Psoas muscle (tissue), 8 donors: ENCODE results near the gene ZNF70. TPM values are rescaled to one million over a fixed set of nuclear protein-coding genes. Genes with fewer than 3 reads are reported as not detected.

Experiments used
- ATAC-seq, 4 donors: fragments of 200-7000 bp; cut with Tn5 transposase; one replicate each; pipeline ENCODE4 v1.9.1; 2020; ENCODE audit warnings: moderate library complexity in 3 of 4, mild to moderate bottlenecking in 2 of 4
- DNase-seq, 2 donors: peaks; one replicate each; pipeline ENCODE4 v3.0.0-alpha.2; 2020
- H3K27ac ChIP-seq: fragments of 200-600 bp; one replicate; pipeline ENCODE4 v1.8.0; 2022
- H3K27me3 ChIP-seq, 3 donors: fragments of 200-600 bp in 1 of 3; one replicate each; pipeline versions ENCODE4 v1.6.1 to v1.8.0; 2013 to 2022; ENCODE audit warnings: low read length in 2 of 3, mild to moderate bottlenecking in 2 of 3, moderate library complexity in 1 of 3; ENCODE audit not compliant: insufficient read depth in 3 of 3
- H3K36me3 ChIP-seq, 2 donors: fragments of 200-600 bp in 1 of 2; one replicate each; pipeline versions ENCODE4 v1.6.1 to v1.8.0; 2013 to 2022; ENCODE audit warnings: low read depth in 1 of 2, mild to moderate bottlenecking in 1 of 2, moderate library complexity in 1 of 2; ENCODE audit not compliant: insufficient read depth in 1 of 2
- H3K4me1 ChIP-seq: fragments of 200-600 bp; one replicate; pipeline ENCODE4 v1.8.0; 2022
- H3K4me3 ChIP-seq: fragments of 200-600 bp; one replicate; pipeline ENCODE4 v1.8.0; 2022; ENCODE audit warnings: mild to moderate bottlenecking
- H3K9me3 ChIP-seq: fragments of 200-600 bp; one replicate; pipeline ENCODE4 v1.8.0; 2022
- CTCF ChIP-seq: fragments of 200-600 bp; IDR thresholded peaks from one replicate; pipeline ENCODE4 v1.8.0; 2022; ENCODE audit warnings: antibody characterized with exemption
- WGBS, 3 donors: extraction: QIAGEN DNeasy Blood & Tissue Kit; methylation state at CpG; one replicate each; pipeline versions ENCODE4 v1.1.6 to v1.1.7; 2013; 5-methylcytosine and 5-hydroxymethylcytosine counted together
- intact Hi-C, 2 donors: fragments of 100-400 bp; cut with DNase I; formaldehyde crosslinking; loops; one replicate each; pipeline versions ENCODE4 v1.11.0 to v1.14.2; 2022
- polyA plus RNA-seq, 3 donors: library from polyadenylated mRNA; stranded (reverse); fragments of 200-250 nt; gene quantifications; one replicate each; pipeline ENCODE4 v1.2.3, GENCODE V29; 2013
- total RNA-seq, 4 donors: library from RNA; stranded (reverse); fragmentation: NEBNext Ultra II Directional in 2 of 4; extraction: Animal tissue kit (Norgen Biotek cat#: 25700) in 2 of 4; gene quantifications; one replicate each; pipeline versions ENCODE4 v1.2.1 to v1.2.4, GENCODE V29; 2021 to 2023
- donor health status: healthy with polysubstance abuse.
- donor health status: DM: no; HTN: no; CAD: no; lungs with moderate emphysema.
- donor health status: Bipolar disorder and iron deficiency.
- donor health status: healthy.
- donor health status: DM: yes; HTN: yes; CAD: no.
- donor health status: DM: no; HTN: no; CAD: no.
- donor health status: DM: no; HTN: no; CAD: no.
- donor health status: DM: yes; HTN: yes; CAD: no.

The ZNF70 gene
- total and polyA plus RNA-seq, 7 donors = 1.2 to 12.9 (median 3.5) TPM

GRCh38 chr22:23779083-23779482 is 28.2 kb upstream of the ZNF70 start:
- Histone ChIP-seq H3K9me3 (no peaks in the 10 kb centered on the region), H3K4me1 (no peaks in the 10 kb centered on the region), H3K36me3 (no peaks in the 10 kb centered on the region), H3K27me3 (no peaks in the 10 kb centered on the region), H3K27ac (no peak overlapping the region), H3K4me3 (no peak overlapping the region)
- DNase-seq = no peak
- 90 to 91% (median 91%) methylated on average over 15 to 16 of the region's 16 CpGs for WGBS, 3 donors
- no peak for ATAC-seq
- intact Hi-C loops = no loop called here
- TF ChIP-seq CTCF = no peak

DNA sequence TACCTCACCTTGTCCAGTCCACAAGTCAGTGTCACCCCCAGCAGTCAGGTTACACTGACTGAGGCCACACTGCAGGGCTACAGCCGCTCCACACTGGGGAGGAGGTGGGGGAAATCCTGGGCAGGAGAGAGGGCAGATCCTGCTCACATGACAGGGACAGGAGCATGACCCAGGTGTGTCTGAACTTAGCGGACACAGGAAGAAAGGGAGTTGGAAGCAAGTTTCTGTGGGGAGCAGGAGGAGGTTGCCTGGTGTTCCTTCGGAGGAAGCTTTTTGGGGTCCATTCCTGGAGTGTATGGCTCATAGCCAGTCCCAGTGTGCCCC is 27.6 kb upstream of the ZNF70 start:
- intact Hi-C loops = no loop called here
- Histone ChIP-seq H3K4me1 (peaks cover under 1% of the 10 kb centered on the region), H3K27me3 (no peaks in the 10 kb centered on the region), H3K9me3 (no peaks in the 10 kb centered on the region), H3K4me3 (no peak overlapping the region), H3K27ac (no peak overlapping the region), H3K36me3 (no peaks in the 10 kb centered on the region)
- ATAC-seq (no peak), DNase-seq (no peak)
- 90 to 93% (median 91%) methylated on average over 3 of the region's 3 CpGs for WGBS, 3 donors
- TF ChIP-seq CTCF = no peak

DNA sequence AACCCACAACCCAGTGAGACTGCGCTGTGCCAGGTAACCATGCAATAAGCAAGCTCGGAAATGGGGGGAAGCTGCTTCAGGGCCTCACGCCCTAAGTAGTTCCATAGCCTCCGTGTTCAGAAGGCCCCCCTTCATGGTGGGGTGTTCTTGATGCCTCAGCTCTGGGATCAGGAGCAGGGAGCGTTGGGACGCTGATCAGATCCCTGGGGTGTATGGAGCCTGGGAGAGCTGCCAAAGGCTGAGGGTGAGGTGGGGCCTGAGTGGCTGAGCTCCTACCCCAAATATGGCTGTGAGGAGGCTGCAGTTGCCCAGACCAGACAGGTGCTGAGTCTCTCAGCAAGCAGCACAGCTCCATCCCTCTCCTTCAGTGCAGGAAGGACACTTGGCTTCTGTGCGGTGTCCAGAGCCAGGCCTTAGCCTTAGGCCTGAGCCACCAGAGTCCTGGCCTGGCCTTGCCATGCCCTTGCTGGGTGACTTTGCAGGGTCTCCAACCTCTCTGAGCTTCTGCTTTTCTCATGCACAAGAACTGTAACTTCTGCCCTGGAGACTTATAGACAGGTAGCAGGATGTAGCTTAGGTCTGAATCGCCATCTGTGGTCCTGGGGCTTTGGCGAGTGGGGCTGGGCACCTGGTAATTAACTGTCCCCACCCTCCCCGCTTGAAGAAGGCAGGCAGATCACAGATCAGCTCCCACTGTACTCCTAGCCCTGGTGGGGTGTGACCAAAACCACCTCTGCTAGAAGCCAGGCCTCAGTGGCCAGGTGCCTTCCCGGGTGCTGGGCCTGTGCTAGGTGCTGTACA is 27.1 kb upstream of the ZNF70 start:
- peaks cover 6% of the 10 kb centered on the region for H3K4me1 ChIP-seq
- intact Hi-C loops = no loop called here
- no peak overlapping the region for H3K27ac ChIP-seq
- no peak for DNase-seq
- no peaks in the 10 kb centered on the region for H3K9me3 ChIP-seq
- TF ChIP-seq CTCF = no peak
- H3K36me3 ChIP-seq = no peaks in the 10 kb centered on the region
- 79 to 82% (median 81%) methylated on average over 10 to 11 of the region's 11 CpGs for WGBS, 3 donors
- H3K4me3 ChIP-seq = no peak overlapping the region
- H3K27me3 ChIP-seq = no peaks in the 10 kb centered on the region
- no peak for ATAC-seq

- H3K9me3 ChIP-seq = no peaks in the 10 kb centered on the region
- no peaks in the 10 kb centered on the region for H3K36me3 ChIP-seq
- H3K4me1 ChIP-seq = peaks cover 10% of the 10 kb centered on the region
- TF ChIP-seq CTCF = no peak
- intact Hi-C loops = no loop called here
- H3K27me3 ChIP-seq = no peaks in the 10 kb centered on the region
- DNase-seq (no peak), ATAC-seq (no peak)
- H3K27ac ChIP-seq = no peak overlapping the region
- no peak overlapping the region for H3K4me3 ChIP-seq
- WGBS, 3 donors = 80 to 90% (median 83%) methylated on average over 3 of the region's 3 CpGs
Observed at GRCh38 chr22:23775779-23776375, 25.0 kb upstream of the ZNF70 start.
